ENCODE measurements around the gene AQP6. TPM values are rescaled to one million over a fixed set of nuclear protein-coding genes. Genes with fewer than 3 reads are reported as not detected.

Gene AQP6
- total RNA-seq (2021) = not detected in 2 replicates
- not detected for Bru-seq, nascent RNA
- not detected for BruChase-seq, experiment 1, labeled RNA remaining after a 2-hour chase
- percentile 11 among the genes with signal in this experiment for BruChase-seq, experiment 2, labeled RNA remaining after a 6-hour chase
- long read RNA-seq = 0 reads

GRCh38 chr12:49972641-49973360 lies at the start of gene AQP6:
Gene AQP6, plus strand, starts transcription at chr12:49972947. Its CDS starts 227 bp downstream, at chr12:49973174.
- POLR2A ChIA-PET (ENCODE audit: unreplicated experiment) = no interaction called here

GRCh38 chr12:49923035-49923644 lies 49.6 kb upstream of the AQP6 start:
- Histone ChIP-seq H3K27me3 (ENCODE audit: insufficient read depth, low read depth) (no peaks in the 10 kb centered on the region), H3K9me2 (ENCODE audit: insufficient read depth) (no peaks in the 10 kb centered on the region), H3K36me3 (ENCODE audit: low read depth) (no peaks in the 10 kb centered on the region), H4K20me1 (ENCODE audit: insufficient read depth) (no peaks in the 10 kb centered on the region), H3K4me1 (replicated peaks; ENCODE audit: insufficient read depth) (no peaks in the 10 kb centered on the region; the same call in 1 of the 2 replicates), H3F3A (ENCODE audit: insufficient read depth, low read depth) (no peaks in the 10 kb centered on the region), H2AFZ (no peak overlapping the region), H3K27ac (no peak overlapping the region), H3K79me2 (ENCODE audit: low read depth) (no peaks in the 10 kb centered on the region), H3K4me3 (no peak overlapping the region), H3K9me3 (ENCODE audit: insufficient read depth, low read depth) (no peaks in the 10 kb centered on the region), H3K4me2 (no peak overlapping the region)
- DNase-seq = no peak
- no TSS peak for BruUV-seq (replicated peaks)
- intact Hi-C loops (cut with micrococcal nuclease; ENCODE audit: unreplicated experiment) = no loop called here
- ChIA-PET CTCF (interaction anchor here (0.6 kb wide), 1 partner anchor 55 kb away, joined by 4 read pairs; no protein-coding TSS in a partner anchor), POLR2A (ENCODE audit: unreplicated experiment) (no interaction called here)
- no peak for TF ChIP-seq CTCF (conservative IDR thresholded peaks at IDR 0.05)
- TF ChIP-seq EZH2 (IDR thresholded peaks at IDR 0.05; ENCODE audit: low read depth) = no peak

More at GRCh38 chr12:49972641-49973360, at the start of gene AQP6:
- H3K4me2 ChIP-seq = no peak within 1 kb of the TSS
- H3K27me3 ChIP-seq (ENCODE audit: insufficient read depth, low read depth) = peaks cover 23% of the 10 kb centered on the region
- H3K4me1 ChIP-seq (replicated peaks; ENCODE audit: insufficient read depth) = no peaks in the 10 kb centered on the region
- no peaks in the 10 kb centered on the region for H3K36me3 ChIP-seq (ENCODE audit: low read depth)
- no peak within 1 kb of the TSS for H3K27ac ChIP-seq
- intact Hi-C loops (cut with micrococcal nuclease; ENCODE audit: unreplicated experiment) = no loop called here
- no peaks in the 10 kb centered on the region for H4K20me1 ChIP-seq (ENCODE audit: insufficient read depth)
- H3K79me2 ChIP-seq (ENCODE audit: low read depth) = no peaks in the 10 kb centered on the region
- no peak for TF ChIP-seq CTCF (conservative IDR thresholded peaks at IDR 0.05)
- TF ChIP-seq EZH2 (IDR thresholded peaks at IDR 0.05; ENCODE audit: low read depth) = no peak
- H3F3A ChIP-seq (ENCODE audit: insufficient read depth, low read depth) = 0 out of 2 replicates have a peak, but pooled peaks cover 5% of the 10 kb centered on the region
- CTCF ChIA-PET = no interaction called here
- H3K4me3 ChIP-seq = no peak within 1 kb of the TSS
- DNase-seq = no peak
- H2AFZ ChIP-seq = no peak within 1 kb of the TSS
- H3K9me2 ChIP-seq (ENCODE audit: insufficient read depth) = no peaks in the 10 kb centered on the region
- no TSS peak for BruUV-seq (replicated peaks)
- H3K9me3 ChIP-seq (ENCODE audit: insufficient read depth, low read depth) = no peaks in the 10 kb centered on the region

GRCh38 chr12:49923880-49924556 lies 48.7 kb upstream of the AQP6 start:
- CTCF ChIA-PET = no interaction called here
- POLR2A ChIA-PET (ENCODE audit: unreplicated experiment) = no interaction called here
- no peak for TF ChIP-seq CTCF (conservative IDR thresholded peaks at IDR 0.05)
- no peak for TF ChIP-seq EZH2 (IDR thresholded peaks at IDR 0.05; ENCODE audit: low read depth)

More at GRCh38 chr12:49923880-49924556, 48.7 kb upstream of the AQP6 start:
- H3K4me2 ChIP-seq = no peak overlapping the region
- no peaks in the 10 kb centered on the region for H3K36me3 ChIP-seq (ENCODE audit: low read depth)
- BruUV-seq (replicated peaks) = no TSS peak
- H3K79me2 ChIP-seq (ENCODE audit: low read depth) = no peaks in the 10 kb centered on the region
- no peaks in the 10 kb centered on the region; the same call in 1 of the 2 replicates for H3K4me1 ChIP-seq (replicated peaks; ENCODE audit: insufficient read depth)
- H3K9me3 ChIP-seq (ENCODE audit: insufficient read depth, low read depth) = no peaks in the 10 kb centered on the region
- no peaks in the 10 kb centered on the region for H3K27me3 ChIP-seq (ENCODE audit: insufficient read depth, low read depth)
- no peaks in the 10 kb centered on the region for H4K20me1 ChIP-seq (ENCODE audit: insufficient read depth)
- H2AFZ ChIP-seq = no peak overlapping the region
- no peak for DNase-seq
- no peak overlapping the region for H3K27ac ChIP-seq
- intact Hi-C loops (cut with micrococcal nuclease; ENCODE audit: unreplicated experiment) = no loop called here
- H3F3A ChIP-seq (ENCODE audit: insufficient read depth, low read depth) = no peaks in the 10 kb centered on the region
- H3K9me2 ChIP-seq (ENCODE audit: insufficient read depth) = no peaks in the 10 kb centered on the region
- H3K4me3 ChIP-seq = no peak overlapping the region
